K562 (cell line): ENCODE results near the gene LLPH. TPM values are rescaled to one million over a fixed set of nuclear protein-coding genes. Genes with fewer than 3 reads are reported as not detected.

ENCODE experiments used
- ARID1B ChIP-seq: fragments of 450-650 bp; IDR thresholded peaks from 2 replicates; pipeline ENCODE4 v1.6.1; 2016; ENCODE audit warnings: antibody characterized with exemption, mild to moderate bottlenecking, inconsistent platforms
- CBFA2T3 ChIP-seq: fragments of 450-650 bp; IDR thresholded peaks from 2 replicates; pipeline ENCODE4 v1.6.1; 2017
- CBX5 ChIP-seq: IDR thresholded peaks from 2 replicates; pipeline ENCODE4 v1.6.1; 2014; ENCODE audit warnings: low read depth, borderline replicate concordance
- EP300 ChIP-seq: IDR thresholded peaks from 2 replicates; pipeline ENCODE4 v1.6.1; 2012; ENCODE audit warnings: low read length, improper control_type of control experiment
- ETV5 ChIP-seq: sonication (generic); formaldehyde crosslinking; IDR thresholded peaks from 2 replicates; pipeline ENCODE4 v1.4.0; 2020; ENCODE audit warnings: low read depth, mild to moderate bottlenecking, missing genetic modification reagents
- EZH2 ChIP-seq: IDR thresholded peaks from 2 replicates; pipeline ENCODE4 v1.6.1; 2012; ENCODE audit warnings: low read depth, mild to moderate bottlenecking, inconsistent platforms, low read length, borderline replicate concordance
- GATAD2A ChIP-seq: fragments of 450-650 bp; IDR thresholded peaks from 2 replicates; pipeline ENCODE4 v1.6.1; 2017
- KHSRP ChIP-seq: fragments of 450-650 bp; IDR thresholded peaks from 2 replicates; pipeline ENCODE4 v1.6.1; 2017
- MAFK ChIP-seq: IDR thresholded peaks from 2 replicates; pipeline ENCODE4 v1.6.1; 2011; ENCODE audit warnings: low read length, improper control_type of control experiment
- MCM5 ChIP-seq: fragments of 450-650 bp; IDR thresholded peaks from 2 replicates; pipeline ENCODE4 v1.6.1; 2016; ENCODE audit warnings: low read depth
- MIER1 ChIP-seq: fragments of 450-650 bp; IDR thresholded peaks from 2 replicates; pipeline ENCODE4 v1.6.1; 2016; ENCODE audit warnings: antibody characterized with exemption, mild to moderate bottlenecking, low read depth
- MTA2 ChIP-seq: fragments of 450-650 bp; IDR thresholded peaks from 2 replicates; pipeline ENCODE4 v1.6.1; 2016; ENCODE audit warnings: low read depth
- NFIC ChIP-seq: fragments of 450-650 bp; IDR thresholded peaks from 2 replicates; pipeline ENCODE4 v1.6.1; 2017; ENCODE audit warnings: mild to moderate bottlenecking, inconsistent platforms
- NR2F6 ChIP-seq: fragments of 450-650 bp; formaldehyde crosslinking; IDR thresholded peaks from 2 replicates; pipeline ENCODE4 v1.4.0; 2020; ENCODE audit warnings: mild to moderate bottlenecking
- PHF8 ChIP-seq: fragments of 200-600 bp; sonication (generic); IDR thresholded peaks from 2 replicates; pipeline ENCODE4 v1.6.1; 2012; ENCODE audit warnings: mixed run types, mild to moderate bottlenecking, inconsistent platforms, low read length, moderate library complexity, borderline replicate concordance
- SMARCB1 ChIP-seq: IDR thresholded peaks from 2 replicates; pipeline ENCODE4 v1.6.1; 2011; ENCODE audit warnings: improper control_type of control experiment, low read depth; ENCODE audit not compliant: insufficient read length
- SMARCE1 ChIP-seq: fragments of 450-650 bp; IDR thresholded peaks from 2 replicates; pipeline ENCODE4 v1.7.1; 2016; ENCODE audit warnings: mild to moderate bottlenecking
- SP1 ChIP-seq: sonication (generic); formaldehyde crosslinking; IDR thresholded peaks from 2 replicates; pipeline ENCODE4 v1.8.1; 2022; ENCODE audit warnings: mild to moderate bottlenecking, missing genetic modification reagents
- SRF ChIP-seq, 2 experiments: fragments of 250-450, 450-650 bp in 1 of 2; sonication (Bioruptor Pico) in 1 of 2; sonication (generic) in 1 of 2; formaldehyde crosslinking; IDR thresholded peaks; 2 replicates each; pipeline versions ENCODE4 v1.5.0 to v1.5.1; 2020 to 2022; ENCODE audit warnings: mild to moderate bottlenecking in 1 of 2, missing genetic modification reagents in 1 of 2
- STAT5A ChIP-seq: IDR thresholded peaks from 2 replicates; pipeline ENCODE4 v1.6.1; 2012; ENCODE audit warnings: low read length, inconsistent platforms, borderline replicate concordance
- TGIF2 ChIP-seq: sonication (generic); formaldehyde crosslinking; IDR thresholded peaks from 2 replicates; pipeline ENCODE4 v1.8.1; 2022; ENCODE audit warnings: mild to moderate bottlenecking, missing genetic modification reagents, moderate library complexity
- THRAP3 ChIP-seq: fragments of 450-650 bp; IDR thresholded peaks from 2 replicates; pipeline ENCODE4 v1.6.1; 2016; ENCODE audit warnings: mild to moderate bottlenecking, inconsistent platforms, borderline replicate concordance
- ZBTB1 ChIP-seq: sonication (generic); formaldehyde crosslinking; IDR thresholded peaks from 2 replicates; pipeline ENCODE4 v1.8.1; 2023; ENCODE audit warnings: missing genetic modification reagents, low read depth, mild to moderate bottlenecking, borderline replicate concordance
- ZNF282 ChIP-seq: sonication (generic); formaldehyde crosslinking; IDR thresholded peaks from 2 replicates; pipeline ENCODE4 v1.8.1; 2023; ENCODE audit warnings: missing genetic modification reagents
- ZNF431 ChIP-seq: sonication (generic); formaldehyde crosslinking; IDR thresholded peaks from 2 replicates; pipeline ENCODE4 v1.8.0; 2022; ENCODE audit warnings: mild to moderate bottlenecking, missing genetic modification reagents
- polyA plus RNA-seq, 8 experiments: library from polyadenylated mRNA; depleted of rRNA in 4 of 8; stranded (reverse) in 5 of 8; unstranded in 3 of 8; fragments of >200 nt; fragmentation: Nextera tagmentation in 2 of 8; fragmentation: Illumina TruSeq in 1 of 8; extraction: Ambion mirVana in 2 of 8; extraction: Trizol in 1 of 8; gene quantifications; 2 replicates each; pipeline versions ENCODE4 v1.2.1 to v1.2.3, GENCODE V29; 2011 to 2014; ENCODE audit warnings: inconsistent platforms in 1 of 8, missing spikeins in 1 of 8
- total RNA-seq, 7 experiments: library from RNA; depleted of rRNA in 6 of 7; stranded (reverse); fragments of >200 nt in 6 of 7; fragmentation: Illumina TruSeq in 2 of 7; extraction: Trizol in 2 of 7; gene quantifications; 2 replicates each; pipeline versions ENCODE4 v1.2.1 to v1.2.3, GENCODE V29; 2011 to 2021; ENCODE audit warnings: low replicate concordance in 1 of 7
- TF ChIP-seq, protein P1 (sequence below): sonication (generic); formaldehyde crosslinking; IDR thresholded peaks from 2 replicates; pipeline ENCODE4 v1.8.0; 2022; ENCODE audit warnings: missing genetic modification reagents, mild to moderate bottlenecking, borderline replicate concordance
- TF ChIP-seq, protein P2 (sequence below): fragments of 250-450 bp; sonication (Bioruptor Pico); IDR thresholded peaks from 2 replicates; pipeline ENCODE4 v1.5.0; 2021
- TF ChIP-seq, protein P3 (sequence below): fragments of 450-650 bp; IDR thresholded peaks from 2 replicates; pipeline ENCODE4 v1.6.1; 2016; ENCODE audit warnings: antibody characterized with exemption

Gene LLPH
- total and polyA plus RNA-seq, 9 of the 15 experiments (the other 6 are each of a cell fraction or from before 2014, with no cell fraction given): 19.1 to 87.3 (median 59.6) TPM

DNA sequence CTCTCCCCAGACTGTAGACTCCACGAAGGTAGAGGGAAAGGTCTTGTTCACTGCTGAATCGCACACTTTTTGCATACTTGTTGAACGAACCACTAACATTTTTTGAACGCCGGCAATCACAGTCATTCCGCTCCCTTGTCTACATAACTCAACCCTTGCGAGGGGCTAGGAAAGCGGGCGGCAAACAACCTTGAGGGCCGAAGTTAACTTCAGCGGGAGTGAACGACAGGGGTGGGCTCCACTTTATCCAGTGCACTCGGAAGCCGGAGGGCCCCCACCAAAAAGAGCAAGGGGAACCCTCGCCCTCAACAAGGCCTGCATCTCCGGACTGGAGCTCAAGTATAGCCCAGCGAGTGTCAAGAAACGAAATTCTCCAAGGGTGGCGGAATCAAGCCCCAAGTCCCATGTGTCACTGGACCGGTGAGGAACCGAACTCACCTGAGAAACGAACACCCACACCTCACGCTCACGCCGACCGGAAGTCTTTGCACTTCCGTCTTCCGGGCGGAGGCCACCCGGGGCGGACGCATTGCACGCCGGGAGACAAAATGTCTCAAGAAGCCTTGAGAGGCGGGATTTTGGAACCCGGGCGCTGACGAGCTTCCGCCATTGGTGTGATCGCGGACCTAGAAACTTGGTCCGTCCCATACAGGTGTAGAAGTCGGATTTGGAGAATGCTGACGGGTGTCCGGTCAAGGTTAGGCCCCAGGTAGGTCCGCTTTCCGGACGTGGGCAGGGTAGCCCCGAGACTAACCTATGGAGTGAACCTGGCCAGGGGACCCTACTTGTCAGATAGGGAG lies at the start of gene LLPH (continued):
- TF ChIP-seq, protein P1, sequence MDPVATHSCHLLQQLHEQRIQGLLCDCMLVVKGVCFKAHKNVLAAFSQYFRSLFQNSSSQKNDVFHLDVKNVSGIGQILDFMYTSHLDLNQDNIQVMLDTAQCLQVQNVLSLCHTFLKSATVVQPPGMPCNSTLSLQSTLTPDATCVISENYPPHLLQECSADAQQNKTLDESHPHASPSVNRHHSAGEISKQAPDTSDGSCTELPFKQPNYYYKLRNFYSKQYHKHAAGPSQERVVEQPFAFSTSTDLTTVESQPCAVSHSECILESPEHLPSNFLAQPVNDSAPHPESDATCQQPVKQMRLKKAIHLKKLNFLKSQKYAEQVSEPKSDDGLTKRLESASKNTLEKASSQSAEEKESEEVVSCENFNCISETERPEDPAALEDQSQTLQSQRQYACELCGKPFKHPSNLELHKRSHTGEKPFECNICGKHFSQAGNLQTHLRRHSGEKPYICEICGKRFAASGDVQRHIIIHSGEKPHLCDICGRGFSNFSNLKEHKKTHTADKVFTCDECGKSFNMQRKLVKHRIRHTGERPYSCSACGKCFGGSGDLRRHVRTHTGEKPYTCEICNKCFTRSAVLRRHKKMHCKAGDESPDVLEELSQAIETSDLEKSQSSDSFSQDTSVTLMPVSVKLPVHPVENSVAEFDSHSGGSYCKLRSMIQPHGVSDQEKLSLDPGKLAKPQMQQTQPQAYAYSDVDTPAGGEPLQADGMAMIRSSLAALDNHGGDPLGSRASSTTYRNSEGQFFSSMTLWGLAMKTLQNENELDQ: no peak
- TF ChIP-seq SP1 (no peak), TGIF2 (no peak), ZBTB1 (CRISPR knock-in tag) (no peak), EP300 (0 out of 2 replicates have a peak, but pooled peaks have one; percentile 28), STAT5A (no peak), EZH2 (no peak), SMARCE1 (no peak), ARID1B (no peak), MCM5 (no peak), THRAP3 (no peak; the same call in 1 of the 2 replicates), KHSRP (no peak), SRF (CRISPR knock-in tag; IDR thresholded peaks at IDR 0.05) (no peak), MTA2 (no peak), NR2F6 (CRISPR knock-in tag) (no peak), PHF8 (peak; percentile 92), GATAD2A (no peak), ETV5 (CRISPR knock-in tag) (peak; percentile 69; the same call in 1 of the 2 replicates), ZNF282 (CRISPR knock-in tag) (no peak), MAFK (no peak), MIER1 (no peak), SMARCB1 (no peak), NFIC (0 out of 2 replicates have a peak, but pooled peaks have one; percentile 4), CBX5 (no peak), CBFA2T3 (no peak), ZNF431 (CRISPR knock-in tag) (no peak)
- TF ChIP-seq, protein P2, sequence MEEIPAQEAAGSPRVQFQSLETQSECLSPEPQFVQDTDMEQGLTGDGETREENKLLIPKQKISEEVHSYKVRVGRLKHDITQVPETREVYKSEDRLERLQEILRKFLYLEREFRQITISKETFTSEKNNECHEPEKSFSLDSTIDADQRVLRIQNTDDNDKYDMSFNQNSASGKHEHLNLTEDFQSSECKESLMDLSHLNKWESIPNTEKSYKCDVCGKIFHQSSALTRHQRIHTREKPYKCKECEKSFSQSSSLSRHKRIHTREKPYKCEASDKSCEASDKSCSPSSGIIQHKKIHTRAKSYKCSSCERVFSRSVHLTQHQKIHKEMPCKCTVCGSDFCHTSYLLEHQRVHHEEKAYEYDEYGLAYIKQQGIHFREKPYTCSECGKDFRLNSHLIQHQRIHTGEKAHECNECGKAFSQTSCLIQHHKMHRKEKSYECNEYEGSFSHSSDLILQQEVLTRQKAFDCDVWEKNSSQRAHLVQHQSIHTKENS (CRISPR knock-in tag): no peak
- TF ChIP-seq, protein P3, sequence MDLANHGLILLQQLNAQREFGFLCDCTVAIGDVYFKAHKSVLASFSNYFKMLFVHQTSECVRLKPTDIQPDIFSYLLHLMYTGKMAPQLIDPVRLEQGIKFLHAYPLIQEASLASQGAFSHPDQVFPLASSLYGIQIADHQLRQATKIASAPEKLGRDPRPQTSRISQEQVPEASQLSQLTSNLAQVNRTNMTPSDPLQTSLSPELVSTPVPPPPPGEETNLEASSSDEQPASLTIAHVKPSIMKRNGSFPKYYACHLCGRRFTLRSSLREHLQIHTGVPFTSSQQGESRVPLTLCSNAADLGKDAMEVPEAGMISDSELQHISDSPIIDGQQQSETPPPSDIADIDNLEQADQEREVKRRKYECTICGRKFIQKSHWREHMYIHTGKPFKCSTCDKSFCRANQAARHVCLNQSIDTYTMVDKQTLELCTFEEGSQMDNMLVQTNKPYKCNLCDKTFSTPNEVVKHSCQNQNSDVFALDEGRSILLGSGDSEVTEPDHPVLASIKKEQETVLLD: no peak
